HG02852 (cell line): Measurements from ENCODE around the gene PPL.
"Not testable (repeated sequence)": the region's sequence is repeated elsewhere in the genome, so short reads cannot be mapped to it uniquely, and the experiment has no call there.

ENCODE experiments used
- ATAC-seq: cut with Tn5 transposase; IDR thresholded peaks from one replicate; pipeline ENCODE4 v1.9.1; 2021; ENCODE audit warnings: mild to moderate bottlenecking, moderate library complexity; ENCODE audit not compliant: unreplicated experiment

PPL gene

GRCh38 chr16:4936181-4936990, 562 bp downstream of the PPL start:
- no peak for ATAC-seq

GRCh38 chr16:4935241-4935855, 1.6 kb downstream of the PPL start:
- ATAC-seq, result no peak

DNA sequence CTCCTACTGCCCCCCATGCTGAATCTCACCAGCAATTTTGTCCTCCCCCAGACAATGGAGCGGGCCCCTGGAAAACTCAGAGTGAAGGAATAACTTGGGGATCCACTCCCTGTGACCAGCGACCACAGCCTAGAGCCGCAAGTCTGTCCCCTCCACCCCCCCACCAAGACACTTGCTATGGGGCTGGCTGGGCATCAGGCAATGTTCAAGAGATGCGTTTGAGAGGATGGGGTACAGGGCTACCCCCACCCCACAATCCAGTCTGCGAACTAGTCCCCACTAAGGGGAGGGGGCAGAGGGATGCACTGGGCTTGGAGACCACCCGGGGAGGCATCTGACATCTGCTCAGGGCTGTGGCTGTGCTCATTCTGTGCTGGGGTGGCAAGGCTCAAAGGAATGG, 2.4 kb downstream of the PPL start:
- no peak for ATAC-seq

- no peak for ATAC-seq
These were observed 3.0 kb downstream of the PPL start for GRCh38 chr16:4933871-4934395.

DNA sequence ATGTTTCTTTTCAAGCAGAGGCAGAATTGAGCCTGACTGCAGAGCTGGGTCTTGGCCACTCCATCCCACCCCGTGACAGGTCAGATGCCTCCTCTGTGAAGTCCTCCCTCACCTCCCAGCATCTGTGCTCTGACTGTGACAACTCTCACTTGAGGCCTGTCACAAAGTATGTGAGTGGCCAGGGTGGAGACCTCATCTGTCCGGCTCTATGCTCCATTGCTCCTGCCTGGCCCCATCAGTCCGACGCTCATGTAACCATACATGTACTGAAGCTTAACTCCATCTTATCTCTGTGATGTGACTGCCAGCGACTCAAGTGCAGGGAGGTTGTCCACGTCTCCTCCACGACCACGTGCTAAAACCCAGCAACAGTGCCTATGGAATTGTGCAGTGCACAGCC, 3.5 kb downstream of the PPL start:
- ATAC-seq, result no peak

DNA sequence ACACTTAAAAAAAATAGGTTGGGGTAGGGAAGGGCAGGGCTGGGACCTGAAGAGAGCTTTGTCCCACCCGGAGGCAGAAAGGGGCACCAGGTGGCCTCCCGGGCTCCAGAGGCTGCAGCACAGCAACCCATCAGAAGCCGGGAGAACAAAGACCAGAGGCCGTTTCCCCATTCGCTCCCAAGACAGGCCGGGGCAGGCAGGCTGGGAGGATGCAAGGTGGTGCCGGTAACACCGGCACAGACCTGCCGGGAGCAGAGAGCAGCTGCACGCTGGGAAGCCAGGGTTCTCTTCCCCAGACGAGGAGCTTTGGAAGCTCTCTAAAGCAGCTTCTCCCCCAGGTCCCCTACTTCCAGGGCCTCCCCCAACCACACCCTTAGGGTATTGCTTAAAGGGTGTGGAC, 5.6 kb downstream of the PPL start:
- ATAC-seq, result no peak

- not testable (repeated sequence) for ATAC-seq
These were observed 7.3 kb downstream of the PPL start for GRCh38 chr16:4929619-4930018.

GRCh38 chr16:4928227-4928626, 8.7 kb downstream of the PPL start:
- no peak for ATAC-seq

GRCh38 chr16:4927661-4928060, 9.3 kb downstream of the PPL start:
- no peak for ATAC-seq

DNA sequence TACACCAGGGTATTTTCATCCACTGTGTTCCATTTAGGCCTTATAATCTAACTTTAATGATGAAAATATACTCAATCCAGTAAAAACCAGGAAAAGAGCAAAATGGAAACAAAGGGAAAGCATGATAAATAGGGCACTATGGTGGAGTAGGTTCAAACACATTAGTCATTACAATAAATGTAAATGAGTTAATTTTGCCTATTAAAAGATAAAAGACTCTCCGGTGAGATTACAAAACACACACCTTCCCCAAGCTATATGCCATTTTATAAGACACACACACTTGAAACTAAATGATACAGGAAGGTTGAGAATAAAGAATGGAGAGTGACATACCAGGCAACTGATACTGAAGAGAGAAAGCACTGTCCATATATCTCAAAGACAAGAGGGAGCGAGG, 10.0 kb downstream of the PPL start:
- no peak for ATAC-seq

- no peak for ATAC-seq
These were observed 11.2 kb downstream of the PPL start for GRCh38 chr16:4925791-4926190.

DNA sequence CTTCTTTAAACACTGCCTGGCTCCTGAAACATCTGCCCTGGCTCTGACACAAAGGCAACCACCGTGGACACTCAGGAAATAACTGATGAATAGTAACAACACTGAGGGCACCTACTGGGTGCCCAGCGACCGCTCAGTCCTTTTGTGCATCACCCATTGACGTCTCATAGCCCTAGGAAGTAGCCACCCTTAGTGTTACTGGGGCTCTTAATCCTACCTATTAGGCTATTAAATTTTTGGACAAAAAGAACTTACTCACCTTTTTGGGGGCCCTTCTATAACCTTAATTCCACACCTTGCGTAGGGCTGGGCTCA, 11.7 kb downstream of the PPL start:
- no peak for ATAC-seq

- no peak for ATAC-seq
These were observed 12.2 kb downstream of the PPL start for GRCh38 chr16:4924593-4925292.

DNA sequence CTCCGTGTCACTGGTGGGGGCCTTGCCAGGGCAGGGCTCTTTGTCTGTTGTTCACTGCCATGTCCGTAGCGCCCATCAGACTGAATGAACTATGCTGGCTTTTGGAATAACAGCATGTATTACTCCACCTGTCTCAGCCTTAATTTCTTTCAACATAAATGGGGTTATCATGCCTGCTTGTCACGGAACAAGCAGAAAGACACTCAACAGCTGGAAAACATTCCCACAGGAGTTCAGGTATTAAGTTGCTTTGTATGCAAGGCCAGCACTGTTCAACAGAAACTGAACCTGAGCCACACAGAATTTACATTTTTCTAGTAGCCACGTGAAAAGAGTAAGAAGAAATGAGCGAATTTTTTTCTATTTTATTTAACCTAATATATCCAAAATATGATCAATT, 13.1 kb downstream of the PPL start:
- no peak for ATAC-seq

GRCh38 chr16:4922721-4923342, 14.1 kb downstream of the PPL start:
- no peak for ATAC-seq

DNA sequence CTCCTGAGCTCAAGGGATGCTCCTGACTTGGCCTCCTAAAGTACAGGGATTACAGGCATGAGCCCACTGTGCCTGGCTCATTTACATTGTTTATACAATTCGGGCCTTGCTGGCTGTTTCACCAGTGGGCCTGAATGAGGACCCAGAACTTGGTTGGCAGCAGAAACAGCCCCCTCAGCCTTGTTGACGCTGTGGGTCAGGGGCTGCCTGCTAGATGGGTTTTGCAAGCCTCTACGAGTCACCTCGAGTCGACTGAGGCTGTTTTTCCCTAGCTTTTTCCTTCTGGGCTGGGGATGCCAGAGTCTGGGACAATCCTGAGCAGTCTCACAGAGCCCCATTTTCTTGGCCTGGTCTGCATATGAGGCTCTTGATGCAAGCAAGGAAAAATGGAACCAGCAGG, 16.1 kb downstream of the PPL start:
- ATAC-seq, result no peak

DNA sequence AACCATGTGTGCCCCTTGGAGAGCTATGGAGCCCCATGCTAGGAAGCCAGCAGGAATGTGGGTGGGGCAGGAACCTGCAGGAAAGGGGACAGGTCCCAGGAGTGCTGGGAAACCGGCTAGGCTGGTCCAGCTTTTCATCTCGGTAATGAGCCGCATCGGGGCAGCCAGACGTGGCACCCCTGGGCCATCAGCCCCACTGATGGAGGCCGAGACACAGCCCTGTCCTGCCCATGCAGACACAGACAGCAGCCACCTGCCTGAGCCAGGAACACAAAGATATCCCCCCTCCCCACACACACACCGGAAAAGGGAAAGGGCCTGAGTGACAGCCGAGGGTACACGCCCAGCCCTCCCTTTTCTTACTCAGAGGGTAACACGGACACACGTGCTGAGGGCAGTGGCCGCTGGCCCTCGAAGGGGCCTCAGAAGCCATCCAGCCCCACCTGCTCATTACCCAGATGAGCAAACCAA, 18.1 kb downstream of the PPL start:
- ATAC-seq, result no peak

GRCh38 chr16:4917117-4917516, 19.8 kb downstream of the PPL start:
- ATAC-seq, result no peak

DNA sequence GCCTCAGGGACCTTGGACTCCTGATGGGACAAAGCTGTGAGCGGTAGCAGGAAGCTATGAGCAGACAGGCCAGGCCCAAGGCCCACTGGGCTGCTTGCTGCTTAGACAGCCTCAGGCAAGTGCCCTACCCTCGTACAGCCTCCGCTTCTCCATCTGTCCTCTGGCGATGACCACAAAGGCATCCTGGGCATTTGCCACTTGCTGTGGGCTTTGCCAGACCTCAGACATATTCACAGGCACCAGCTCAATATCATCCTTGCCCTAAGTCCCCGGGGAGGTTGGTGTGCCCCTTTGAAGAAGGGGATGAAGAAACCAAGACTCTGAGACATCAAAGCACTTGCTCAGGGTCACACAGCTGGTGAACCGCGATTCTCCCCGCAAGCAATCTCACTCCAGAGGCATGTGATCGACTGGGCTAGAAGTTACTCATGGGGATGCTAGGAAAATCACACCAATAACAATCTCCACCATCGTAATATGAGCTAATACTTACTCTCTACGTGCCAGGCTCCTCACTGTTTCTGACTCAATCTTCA, 21.7 kb downstream of the PPL start:
- no peak for ATAC-seq

DNA sequence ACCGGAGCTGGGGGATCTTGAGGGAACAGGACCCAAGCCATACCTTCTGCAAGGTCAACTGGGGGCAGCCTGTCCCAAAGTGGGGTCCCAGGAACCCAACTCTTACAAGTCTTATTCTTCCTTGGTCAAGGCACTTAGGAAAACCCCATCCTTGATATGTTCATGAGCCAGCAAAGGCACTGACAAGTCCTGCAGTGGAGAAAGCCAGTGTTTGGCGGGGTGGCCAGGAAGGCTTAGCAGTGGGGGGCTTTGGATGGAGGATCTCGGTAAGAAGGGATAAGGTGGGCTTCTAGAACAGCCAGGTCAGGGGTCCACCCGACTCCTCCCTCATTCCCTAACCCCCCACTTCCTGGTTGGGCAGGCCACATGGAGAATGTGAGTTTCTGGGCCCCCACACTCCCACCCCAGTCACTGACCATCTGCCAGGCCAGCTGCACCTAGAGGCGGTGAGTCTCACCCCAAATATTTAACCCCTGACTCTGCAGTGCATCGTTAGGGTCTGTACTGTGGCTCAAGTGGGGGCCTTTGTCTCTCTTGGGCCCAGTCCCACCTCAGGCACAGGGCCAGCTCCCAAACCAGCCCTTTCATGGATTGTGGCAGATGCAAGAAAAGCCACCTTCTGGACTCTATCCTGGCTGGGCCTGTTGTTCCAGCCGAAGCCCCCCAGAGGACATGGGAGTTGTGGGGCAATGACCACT, 22.3 kb downstream of the PPL start:
- no peak for ATAC-seq
